Upper lobe of left lung (tissue), 4 donors: Measurements from ENCODE around the gene ZNF219.

Experiments used
- EP300 ChIP-seq, 4 donors: sonication (generic); formaldehyde crosslinking; IDR thresholded peaks; one replicate each; pipeline ENCODE4 v1.5.1; 2017; ENCODE audit warnings: antibody characterized with exemption in 4 of 4, control low read depth in 2 of 4
- POLR2A ChIP-seq, 4 donors: fragments of 450-650 bp; IDR thresholded peaks; one replicate each; pipeline ENCODE4 v1.5.1; 2016 to 2017; ENCODE audit warnings: antibody characterized with exemption in 4 of 4, mild to moderate bottlenecking in 2 of 4
- POLR2AphosphoS5 ChIP-seq, 2 donors: sonication (generic); formaldehyde crosslinking; IDR thresholded peaks; one replicate each; pipeline ENCODE4 v1.5.1; 2017; ENCODE audit warnings: antibody characterized with exemption in 2 of 2
- TF ChIP-seq, protein P1 (sequence below), 6 experiments: fragments of 450-650 bp in 4 of 6; fragments of 200-600 bp in 2 of 6; sonication (generic) in 2 of 6; IDR thresholded peaks; one replicate each; pipeline ENCODE4 v1.5.1; 2016 to 2019; ENCODE audit warnings: antibody characterized with exemption in 6 of 6

- TF ChIP-seq, protein P1, sequence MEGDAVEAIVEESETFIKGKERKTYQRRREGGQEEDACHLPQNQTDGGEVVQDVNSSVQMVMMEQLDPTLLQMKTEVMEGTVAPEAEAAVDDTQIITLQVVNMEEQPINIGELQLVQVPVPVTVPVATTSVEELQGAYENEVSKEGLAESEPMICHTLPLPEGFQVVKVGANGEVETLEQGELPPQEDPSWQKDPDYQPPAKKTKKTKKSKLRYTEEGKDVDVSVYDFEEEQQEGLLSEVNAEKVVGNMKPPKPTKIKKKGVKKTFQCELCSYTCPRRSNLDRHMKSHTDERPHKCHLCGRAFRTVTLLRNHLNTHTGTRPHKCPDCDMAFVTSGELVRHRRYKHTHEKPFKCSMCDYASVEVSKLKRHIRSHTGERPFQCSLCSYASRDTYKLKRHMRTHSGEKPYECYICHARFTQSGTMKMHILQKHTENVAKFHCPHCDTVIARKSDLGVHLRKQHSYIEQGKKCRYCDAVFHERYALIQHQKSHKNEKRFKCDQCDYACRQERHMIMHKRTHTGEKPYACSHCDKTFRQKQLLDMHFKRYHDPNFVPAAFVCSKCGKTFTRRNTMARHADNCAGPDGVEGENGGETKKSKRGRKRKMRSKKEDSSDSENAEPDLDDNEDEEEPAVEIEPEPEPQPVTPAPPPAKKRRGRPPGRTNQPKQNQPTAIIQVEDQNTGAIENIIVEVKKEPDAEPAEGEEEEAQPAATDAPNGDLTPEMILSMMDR (IDR thresholded peaks at IDR 0.05), result peak; percentile 27 to 76 (median 36)
- TF ChIP-seq POLR2AphosphoS5 (IDR thresholded peaks at IDR 0.05), result no peak
- no peak for TF ChIP-seq POLR2A (IDR thresholded peaks at IDR 0.05)
- no peak for TF ChIP-seq EP300 (IDR thresholded peaks at IDR 0.05)
Observed at GRCh38 chr14:21136024-21136423, 37.6 kb upstream of the ZNF219 start.
